H1 (cell line): Measurements from ENCODE around the gene TSPAN33.

Experiments
- BRCA1 ChIP-seq: IDR thresholded peaks from 2 replicates; pipeline ENCODE4 v1.6.1; 2012; ENCODE audit warnings: low read depth, low read length, improper control_type of control experiment
- CTCF ChIP-seq, 3 experiments: IDR thresholded peaks; 1 replicate in 2 of 3; 2 replicates in 1 of 3; pipeline versions ENCODE4 v1.5.1 to v1.6.1; 2011; ENCODE audit warnings: low read length in 3 of 3, mild to moderate bottlenecking in 3 of 3, inconsistent platforms in 2 of 3, low read depth in 1 of 3, moderate library complexity in 1 of 3; ENCODE audit not compliant: insufficient read depth in 1 of 3; ENCODE audit errors: control extremely low read depth in 1 of 3
- EZH2 ChIP-seq: fragments of 200-600 bp; sonication (generic); IDR thresholded peaks from 2 replicates; pipeline ENCODE4 v1.7.1; 2012; ENCODE audit warnings: low read depth, mild to moderate bottlenecking, moderate library complexity, low read length, inconsistent platforms; ENCODE audit not compliant: severe bottlenecking
- GABPA ChIP-seq: IDR thresholded peaks from 2 replicates; pipeline ENCODE4 v1.6.1; 2011; ENCODE audit warnings: mild to moderate bottlenecking, low read length, moderate library complexity, borderline replicate concordance; ENCODE audit not compliant: insufficient read depth
- HDAC6 ChIP-seq: IDR thresholded peaks from one replicate; pipeline ENCODE4 v1.7.1; 2012; ENCODE audit warnings: low read depth, mild to moderate bottlenecking, inconsistent platforms, low read length, moderate library complexity
- JUND ChIP-seq: IDR thresholded peaks from 2 replicates; pipeline ENCODE4 v1.6.1; 2011; ENCODE audit warnings: mild to moderate bottlenecking, improper control_type of control experiment, low read length
- MAX ChIP-seq: IDR thresholded peaks from 2 replicates; pipeline ENCODE4 v1.6.1; 2012; ENCODE audit warnings: inconsistent platforms
- NANOG ChIP-seq: IDR thresholded peaks from 2 replicates; pipeline ENCODE4 v1.6.1; 2011; ENCODE audit warnings: low read length, low read depth, mild to moderate bottlenecking, inconsistent platforms; ENCODE audit not compliant: insufficient read depth, poor library complexity, severe bottlenecking
- PHF8 ChIP-seq: fragments of 200-600 bp; sonication (generic); conservative IDR thresholded peaks from 2 replicates; pipeline ENCODE4 v1.7.1; 2012; ENCODE audit warnings: low read depth, mild to moderate bottlenecking, inconsistent platforms, low read length, moderate library complexity
- POLR2AphosphoS5 ChIP-seq: IDR thresholded peaks from 2 replicates; pipeline ENCODE4 v1.6.1; 2011; ENCODE audit warnings: low read depth, low read length
- SIN3A ChIP-seq, 2 experiments: IDR thresholded peaks in 1 of 2; conservative IDR thresholded peaks in 1 of 2; 2 replicates each; pipeline ENCODE4 v1.6.1; 2011 to 2012; ENCODE audit warnings: low read length in 2 of 2, improper control_type of control experiment in 1 of 2, low read depth in 1 of 2, mild to moderate bottlenecking in 1 of 2
- SP1 ChIP-seq: IDR thresholded peaks from 2 replicates; pipeline ENCODE4 v1.6.1; 2011; ENCODE audit warnings: low read depth, low read length
- SP4 ChIP-seq: IDR thresholded peaks from 2 replicates; pipeline ENCODE4 v1.6.1; 2012; ENCODE audit warnings: low read length, inconsistent platforms

- no peak for TF ChIP-seq SP1
- TF ChIP-seq GABPA, result no peak
- no peak for TF ChIP-seq SP4
- no peak for TF ChIP-seq CTCF (IDR thresholded peaks at IDR 0.05; ENCODE audit: control extremely low read depth in 1 of 3, insufficient read depth in 1 of 3, low read depth in 1 of 3, low read length in 3 of 3)
- TF ChIP-seq HDAC6, result no peak
- no peak for TF ChIP-seq POLR2AphosphoS5
- no peak for TF ChIP-seq EZH2
- no peak for TF ChIP-seq JUND
- no peak for TF ChIP-seq SIN3A (conservative IDR thresholded peaks at IDR 0.05 in 1 of 2, IDR thresholded peaks at IDR 0.05 in 1 of 2; ENCODE audit: low read depth in 1 of 2, low read length in 2 of 2)
- TF ChIP-seq NANOG, result no peak
- no peak for TF ChIP-seq PHF8
- TF ChIP-seq BRCA1, result no peak
- no peak for TF ChIP-seq MAX
Observed at GRCh38 chr7:129166745-129167144, 22.2 kb downstream of the TSPAN33 start.
